NT2/D1 (cell line): Measurements from ENCODE around the gene MXD4.

ENCODE experiments used
- YY1 ChIP-seq: IDR thresholded peaks from 2 replicates; pipeline ENCODE4 v1.6.1; 2011; ENCODE audit not compliant: insufficient read length, insufficient read depth
- ZNF274 ChIP-seq: IDR thresholded peaks from 2 replicates; pipeline ENCODE4 v1.6.1; 2011; ENCODE audit warnings: mild to moderate bottlenecking, low read depth, low read length

GRCh38 chr4:2259541-2260343 is 2.2 kb downstream of the MXD4 start:
- no peak for TF ChIP-seq YY1
- TF ChIP-seq ZNF274 = no peak
